Glomerular visceral epithelial cell (primary cell): ENCODE results near the gene HEATR9.

ENCODE experiments used
- DNase-seq: peaks from one replicate; pipeline ENCODE4 v3.0.0-alpha.2; 2016; ENCODE audit errors: extremely low spot score

The HEATR9 gene

DNA sequence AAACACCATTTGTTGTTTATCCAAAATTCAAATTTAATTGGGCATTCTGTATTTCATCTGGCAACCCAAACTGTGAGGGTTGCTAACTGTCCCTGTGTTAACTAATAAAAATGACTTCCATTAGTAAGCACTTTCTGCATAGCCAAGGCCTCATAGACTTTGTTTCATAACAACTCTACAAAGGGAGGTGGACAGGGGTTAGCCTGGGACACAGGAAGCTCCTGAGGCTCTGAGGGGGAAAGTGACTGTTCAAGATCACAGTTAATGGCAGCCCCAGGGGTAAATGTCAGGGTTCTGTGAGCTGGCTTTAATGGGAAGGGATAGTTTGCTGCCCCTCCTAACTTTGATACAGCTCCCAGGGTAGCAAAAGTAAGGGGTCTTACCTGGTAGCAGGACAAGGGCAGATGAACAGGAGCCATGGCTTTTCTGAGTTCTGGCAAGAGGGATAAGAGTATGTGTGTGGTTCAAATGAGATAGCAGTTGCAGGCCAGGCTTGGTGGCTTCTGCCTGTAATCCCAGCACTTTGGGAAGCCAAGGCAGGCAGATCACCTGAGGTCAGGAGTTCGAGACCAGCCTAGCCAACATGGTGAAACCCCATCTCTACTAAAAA is 2.2 kb downstream of the HEATR9 start:
- no peak for DNase-seq

DNA sequence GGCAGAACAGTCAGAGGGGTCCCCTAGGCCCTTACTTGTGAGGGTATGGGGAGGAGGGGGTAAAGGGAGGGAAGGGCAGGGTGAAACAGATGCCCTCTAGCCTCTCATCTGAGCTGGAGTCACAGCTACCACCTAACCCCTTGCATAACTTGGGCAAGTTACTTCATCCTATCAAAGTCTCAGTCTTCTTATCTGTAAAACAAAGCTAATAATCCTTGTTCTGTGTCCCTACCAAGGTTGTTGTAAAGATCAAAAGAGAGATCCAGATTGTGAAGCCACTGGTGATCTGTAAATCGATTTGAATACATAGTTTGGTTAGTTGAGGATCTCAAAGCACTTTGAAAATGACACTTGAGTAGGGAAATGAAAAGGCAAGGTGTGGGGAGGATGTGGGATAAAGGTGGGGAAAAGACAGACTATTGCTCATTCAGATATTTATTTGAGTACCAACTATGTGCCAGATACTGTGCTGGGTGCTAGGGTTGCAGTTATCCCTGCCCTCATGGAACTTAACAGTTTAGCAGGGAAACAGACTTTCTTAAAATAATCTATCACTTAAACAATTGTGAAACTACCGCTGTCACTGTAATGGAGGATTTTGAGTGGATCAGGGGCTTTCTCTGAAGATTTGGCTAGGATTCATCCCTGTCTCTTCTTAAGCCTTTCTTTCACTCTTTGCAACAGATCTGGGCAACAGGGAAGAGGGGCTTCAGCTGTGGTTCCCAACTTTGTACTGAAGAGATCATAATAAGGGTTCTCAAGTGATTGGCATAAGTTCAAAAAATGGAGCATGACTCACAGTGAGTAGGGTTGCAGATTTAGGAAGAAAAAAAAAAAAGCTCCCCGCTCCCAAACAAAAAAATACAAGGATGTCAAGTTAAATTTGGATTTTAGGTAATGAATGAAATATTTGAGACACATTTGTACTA is 3.0 kb downstream of the HEATR9 start:
- DNase-seq = no peak

DNA sequence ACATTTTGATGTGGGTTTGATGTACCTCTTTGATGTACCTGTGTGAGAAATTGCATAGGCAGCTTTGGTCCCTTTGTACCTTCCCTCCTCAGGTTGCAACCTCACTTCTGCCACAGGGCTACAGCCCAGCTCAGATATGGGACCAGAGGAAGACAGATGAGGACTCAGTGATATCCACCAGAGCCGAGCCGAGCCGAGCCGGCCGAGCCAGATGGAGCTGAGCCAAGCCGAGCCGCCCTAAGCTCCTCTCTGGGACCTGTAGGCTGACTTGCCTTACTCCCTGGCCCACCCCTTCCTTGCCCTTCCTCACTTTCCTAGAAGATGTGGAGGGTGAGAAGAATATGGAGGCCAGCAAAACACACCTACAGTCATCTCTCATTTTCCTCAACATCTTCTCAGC is 3.8 kb downstream of the HEATR9 start:
- DNase-seq = no peak

DNA sequence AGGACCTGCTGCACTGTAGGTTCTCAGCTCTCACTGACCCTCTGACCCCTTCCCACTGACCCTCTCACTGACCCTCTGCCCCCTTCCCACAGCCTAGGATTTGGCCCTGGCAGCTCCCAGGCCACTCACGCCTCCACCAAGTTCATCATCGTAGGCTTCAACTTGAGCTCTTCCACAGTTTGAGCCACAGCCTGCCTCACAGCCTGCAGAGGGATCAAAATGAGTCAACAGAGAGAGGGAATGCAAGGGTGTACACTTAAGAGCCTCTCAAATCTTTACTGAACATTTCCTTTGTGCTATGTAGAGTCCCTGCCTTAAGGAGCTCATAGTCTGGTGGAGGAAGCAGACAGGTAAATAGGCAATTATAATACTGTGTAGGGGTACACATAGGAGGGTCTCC is 12.1 kb downstream of the HEATR9 start:
- no peak for DNase-seq

DNA sequence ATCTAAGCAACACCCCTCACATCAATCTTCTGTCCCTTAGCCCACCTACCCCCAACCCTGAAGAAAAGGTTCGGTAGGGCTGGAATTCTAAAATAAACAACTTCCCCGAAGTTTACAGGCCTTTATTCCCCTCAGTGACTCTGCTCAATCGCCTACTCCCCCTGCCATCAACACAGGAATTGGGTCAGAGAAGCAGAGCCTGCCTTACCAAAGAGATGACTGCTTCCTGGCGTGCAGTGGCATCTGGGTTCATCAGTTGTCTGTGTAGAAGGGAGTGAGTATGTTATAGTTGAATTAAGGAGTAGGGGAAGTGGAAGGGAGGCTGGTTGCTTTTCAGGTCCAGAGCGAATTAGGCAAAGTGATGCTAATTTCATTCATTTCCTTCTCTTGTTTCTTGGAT is 12.7 kb downstream of the HEATR9 start:
- DNase-seq = no peak

DNA sequence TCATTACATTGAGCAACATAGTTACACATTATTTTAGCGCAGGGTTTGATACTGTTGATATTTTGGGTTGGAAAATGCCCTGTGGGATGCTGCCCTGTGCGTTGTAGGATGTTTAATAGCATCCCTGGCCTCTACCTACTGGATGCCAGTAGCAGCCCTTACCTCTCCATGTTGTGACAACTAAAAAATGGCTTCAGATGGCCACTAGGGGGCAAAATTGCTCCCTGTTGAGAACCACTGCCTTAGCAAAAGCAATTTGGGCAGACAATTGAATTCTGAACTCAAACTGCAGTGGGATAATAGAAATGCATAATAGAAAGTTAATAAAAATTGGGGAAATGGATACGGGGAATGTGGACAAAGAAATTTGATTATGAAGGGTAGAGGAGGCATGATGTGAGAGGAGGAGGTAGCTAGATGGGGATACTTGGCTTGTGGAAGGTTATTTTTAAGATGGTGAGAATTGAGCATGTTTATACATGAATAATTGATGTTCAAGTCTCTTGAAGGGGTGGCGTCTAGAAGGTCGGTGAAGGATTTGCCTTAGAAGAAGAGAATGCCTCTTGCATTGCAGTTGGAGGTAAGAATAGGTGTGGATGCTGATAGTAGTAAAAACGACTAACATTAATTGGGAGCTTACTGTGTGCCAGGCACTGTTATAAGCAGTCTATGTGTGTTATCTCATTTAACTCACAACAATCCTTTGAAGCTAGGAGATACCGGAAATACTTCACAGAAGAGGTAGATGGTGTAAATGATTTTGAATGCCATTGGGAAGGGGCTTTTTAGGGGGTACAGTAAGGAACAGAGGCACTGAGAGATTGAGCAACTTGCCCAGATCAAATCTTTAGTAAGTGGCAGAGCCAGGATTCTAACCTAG is 19.0 kb downstream of the HEATR9 start:
- DNase-seq = peak; percentile 72

DNA sequence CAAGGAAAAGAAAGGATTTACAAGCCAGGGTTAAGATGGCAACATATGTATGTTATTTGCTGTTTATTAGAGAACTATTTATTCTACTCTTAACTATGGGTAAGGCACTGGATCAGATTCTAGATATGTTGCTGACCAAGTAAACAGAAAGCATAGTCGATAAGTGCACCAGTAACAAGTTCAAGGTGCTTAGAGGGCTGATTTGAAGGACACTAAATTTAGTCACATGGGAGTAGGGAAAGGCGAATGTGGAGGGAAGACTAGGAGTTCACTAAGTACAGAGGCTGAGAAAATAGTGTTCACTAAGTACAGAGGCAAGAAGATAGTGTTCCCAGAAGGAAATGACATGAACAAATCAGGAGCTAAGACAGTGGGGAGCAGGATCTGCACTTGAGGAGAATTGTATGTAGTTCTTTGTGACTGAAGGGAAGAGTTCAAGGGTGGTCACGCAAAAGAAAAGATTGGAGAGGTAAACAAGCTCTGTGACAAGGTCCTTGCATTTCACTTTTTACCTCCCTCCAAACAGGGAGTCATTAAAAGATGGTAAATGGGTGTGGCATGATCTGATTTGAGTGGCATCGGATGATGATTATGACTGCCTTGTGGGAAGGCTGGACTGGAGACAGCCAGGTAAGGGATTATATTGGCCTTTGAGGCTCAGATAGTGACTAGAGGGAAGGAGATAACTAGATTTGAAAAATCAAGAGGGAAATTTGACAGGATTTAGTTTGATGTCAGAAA is 20.9 kb downstream of the HEATR9 start:
- DNase-seq = no peak

DNA sequence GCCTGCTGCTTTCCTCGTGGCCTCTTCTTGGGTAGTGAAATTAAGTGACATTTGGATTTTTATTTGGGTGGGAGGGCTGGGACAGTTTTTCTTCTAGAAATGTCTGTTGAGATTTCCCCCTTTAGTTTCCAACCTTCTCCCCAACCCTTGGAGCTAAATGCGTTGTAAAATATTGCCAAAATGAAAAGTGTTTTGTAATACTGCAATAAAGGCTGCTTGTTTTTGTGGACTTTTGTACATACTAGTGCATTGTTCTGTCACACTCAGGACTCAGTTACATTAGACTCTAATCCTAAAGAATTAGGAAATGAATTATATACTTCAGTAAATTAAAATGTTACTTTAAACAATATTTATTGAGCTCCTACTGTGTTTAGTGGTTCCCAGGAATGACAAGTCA is 21.7 kb downstream of the HEATR9 start:
- no peak for DNase-seq

DNA sequence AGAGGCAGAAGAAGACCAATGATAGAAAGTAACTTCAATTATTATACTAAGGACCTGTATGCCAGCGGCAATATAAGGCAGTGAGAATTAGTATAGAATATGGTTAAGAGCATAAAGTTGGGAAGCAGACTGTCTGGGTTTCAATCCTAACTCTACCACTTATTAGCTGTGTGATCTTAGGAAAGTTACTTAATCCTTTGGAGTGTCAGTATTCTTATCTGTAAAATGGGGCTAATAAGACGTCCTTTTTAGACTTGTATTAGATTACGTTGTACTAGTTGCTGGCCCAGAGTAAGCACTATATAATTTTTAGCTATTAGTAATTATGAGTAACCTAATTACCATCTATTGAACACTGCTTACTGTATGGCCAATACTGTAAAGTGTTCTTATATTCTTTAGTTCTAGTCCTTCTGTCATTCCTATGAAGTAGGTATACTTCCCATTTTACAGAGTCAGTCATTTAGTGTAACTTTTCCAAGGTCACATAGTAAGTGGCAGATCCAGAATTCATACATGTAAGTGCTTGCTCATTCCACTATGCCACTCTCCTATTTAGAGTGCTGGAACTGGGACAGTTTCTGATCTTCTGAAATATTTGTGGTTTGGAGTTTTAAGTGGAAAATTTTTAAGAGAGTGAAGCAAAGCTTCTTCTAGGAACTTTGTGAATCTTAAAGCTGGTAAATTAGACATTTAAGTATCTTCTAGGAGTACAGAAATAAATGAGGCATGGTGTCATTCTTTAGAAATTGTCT is 22.5 kb downstream of the HEATR9 start:
- no peak for DNase-seq

DNA sequence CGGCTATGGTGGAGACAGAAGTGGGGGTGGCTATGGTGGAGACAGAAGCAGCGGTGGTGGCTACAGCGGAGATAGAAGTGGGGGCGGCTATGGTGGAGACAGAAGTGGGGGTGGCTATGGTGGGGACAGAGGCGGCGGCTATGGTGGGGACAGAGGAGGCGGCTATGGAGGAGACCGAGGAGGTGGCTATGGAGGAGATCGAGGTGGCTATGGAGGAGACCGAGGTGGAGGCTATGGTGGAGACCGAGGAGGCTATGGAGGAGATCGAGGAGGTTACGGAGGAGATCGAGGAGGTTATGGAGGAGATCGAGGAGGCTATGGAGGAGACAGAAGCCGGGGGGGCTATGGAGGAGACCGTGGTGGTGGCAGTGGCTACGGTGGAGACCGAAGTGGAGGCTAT is 24.1 kb downstream of the HEATR9 start:
- no peak for DNase-seq

DNA sequence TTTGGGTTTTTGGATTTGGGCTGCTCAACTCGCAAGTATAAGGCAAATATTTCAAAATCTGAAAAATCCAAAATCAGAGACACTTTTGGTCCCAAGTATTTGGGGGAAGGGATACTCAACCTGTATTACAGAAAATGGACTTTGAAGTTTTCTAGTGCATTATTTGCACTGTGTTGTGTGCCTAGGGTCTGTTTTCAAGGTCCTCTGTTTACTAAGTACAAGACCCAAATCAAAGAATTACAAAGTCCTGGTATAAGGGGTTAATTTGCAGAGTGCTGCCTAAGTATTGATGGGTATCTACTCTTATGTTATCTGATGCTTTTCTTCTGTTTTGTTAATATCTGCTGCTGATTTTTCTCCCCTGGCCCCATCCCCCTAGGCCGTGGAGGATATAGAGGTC is 25.0 kb downstream of the HEATR9 start:
- DNase-seq = no peak

DNA sequence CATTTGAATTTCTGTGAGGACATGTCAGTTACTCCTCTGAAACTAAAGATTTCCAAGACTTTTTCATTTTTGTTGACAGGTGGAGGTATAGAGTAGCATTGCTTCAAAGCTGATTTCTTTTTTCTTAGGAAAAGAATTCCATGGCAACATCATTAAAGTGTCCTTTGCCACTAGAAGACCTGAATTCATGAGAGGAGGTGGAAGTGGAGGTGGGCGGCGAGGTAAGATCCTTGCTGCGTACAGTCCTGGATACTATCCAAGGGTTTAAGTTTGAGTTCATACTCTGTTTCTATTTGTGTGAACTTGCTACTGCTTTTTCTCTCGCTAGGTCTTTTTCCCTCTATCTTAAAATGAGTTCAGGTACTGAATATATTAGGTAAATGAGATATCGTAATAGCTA is 26.5 kb downstream of the HEATR9 start:
- no peak for DNase-seq

DNA sequence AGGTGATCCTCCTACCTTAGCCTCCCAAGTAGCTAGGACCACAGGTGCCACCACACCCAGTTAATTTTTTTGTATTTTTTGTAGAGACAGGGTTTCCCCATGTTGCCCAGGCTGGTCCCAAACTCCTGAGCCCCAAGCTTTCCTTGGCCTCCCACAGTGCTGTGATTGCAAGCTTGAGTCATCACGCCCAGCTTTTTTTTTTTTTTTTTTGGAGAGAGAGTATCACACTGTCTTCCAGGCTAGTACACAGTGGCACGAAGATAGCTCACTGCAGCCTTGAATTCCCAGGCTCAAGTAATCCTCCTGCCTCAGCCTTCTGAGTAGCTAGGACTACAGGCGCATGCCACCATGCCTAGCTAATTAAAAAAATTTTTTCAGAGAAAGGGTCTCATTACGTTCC is 27.2 kb downstream of the HEATR9 start:
- DNase-seq = no peak

DNA sequence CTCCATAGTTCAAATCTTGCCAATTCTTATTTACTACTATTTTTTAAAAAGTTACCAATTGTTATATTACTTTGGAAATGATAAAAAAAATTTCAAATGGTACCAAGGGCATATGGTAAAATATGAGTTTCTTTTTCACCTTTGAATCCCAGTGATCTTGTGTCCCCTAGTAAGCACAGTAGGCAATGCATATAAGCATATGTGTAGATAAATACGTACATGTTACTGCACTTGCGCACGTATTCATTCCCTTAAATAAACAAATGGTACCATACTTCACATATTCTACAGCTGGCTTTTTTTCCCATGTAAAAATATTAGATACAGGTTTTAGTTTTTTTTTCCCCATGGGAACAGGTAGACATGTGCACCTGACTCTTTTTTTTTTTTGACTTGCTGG is 27.6 kb downstream of the HEATR9 start:
- no peak for DNase-seq

DNA sequence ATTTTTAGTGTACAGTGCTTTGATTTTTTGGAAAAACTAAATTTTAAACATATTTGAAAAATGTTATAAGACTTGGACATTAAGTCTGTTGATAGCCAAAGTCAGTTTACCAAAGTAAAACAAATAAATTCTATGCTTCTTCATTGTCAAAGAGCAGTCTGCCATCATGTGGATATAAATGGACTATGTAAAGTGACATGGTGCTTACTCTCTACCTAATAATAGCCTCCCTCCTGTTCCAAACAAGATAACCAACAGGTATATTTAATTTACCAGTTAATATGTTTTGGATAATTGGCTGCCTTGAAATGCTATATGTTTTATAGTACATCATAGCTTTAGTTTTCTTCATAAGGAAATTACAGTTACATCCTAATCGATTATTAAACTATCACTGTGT is 43.5 kb downstream of the HEATR9 start:
- no peak for DNase-seq

DNA sequence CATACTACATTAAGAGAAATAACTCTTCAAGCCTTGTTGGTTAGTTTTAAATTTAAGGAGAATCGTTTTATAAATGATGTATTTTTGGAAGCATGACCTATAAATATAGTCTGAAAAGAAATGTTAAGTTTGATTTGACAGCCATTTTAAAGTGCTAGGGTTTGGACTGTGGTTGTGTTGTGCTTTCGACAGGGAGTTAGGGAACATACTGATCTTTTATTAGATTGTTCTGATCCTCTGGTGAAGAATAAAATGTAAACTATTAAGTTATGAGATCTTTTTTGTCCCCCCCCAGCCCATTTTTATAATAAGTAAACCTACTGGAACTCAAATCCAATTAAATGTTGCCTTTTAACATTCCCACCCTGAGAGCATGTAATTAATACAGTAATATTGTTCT is 47.4 kb downstream of the HEATR9 start:
- no peak for DNase-seq

DNA sequence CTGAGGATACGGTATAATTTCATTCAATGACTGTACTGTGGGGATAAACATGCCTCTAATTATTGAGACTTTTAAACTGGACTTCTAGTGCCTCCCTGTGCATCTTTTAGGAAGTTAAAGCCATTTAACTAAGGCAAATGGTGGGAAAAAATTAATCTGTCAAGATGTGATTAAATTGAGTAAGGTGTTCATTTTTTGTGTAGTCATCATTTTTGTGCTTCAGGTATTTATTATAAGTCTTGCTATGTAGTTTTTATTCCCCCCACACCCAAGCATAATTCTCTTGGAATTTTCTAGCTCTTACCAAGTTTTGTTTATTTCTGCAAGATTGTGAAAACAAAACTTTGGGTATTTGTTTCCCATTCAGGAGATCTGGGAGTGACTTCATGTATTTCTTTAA is 49.2 kb downstream of the HEATR9 start:
- no peak for DNase-seq

DNA sequence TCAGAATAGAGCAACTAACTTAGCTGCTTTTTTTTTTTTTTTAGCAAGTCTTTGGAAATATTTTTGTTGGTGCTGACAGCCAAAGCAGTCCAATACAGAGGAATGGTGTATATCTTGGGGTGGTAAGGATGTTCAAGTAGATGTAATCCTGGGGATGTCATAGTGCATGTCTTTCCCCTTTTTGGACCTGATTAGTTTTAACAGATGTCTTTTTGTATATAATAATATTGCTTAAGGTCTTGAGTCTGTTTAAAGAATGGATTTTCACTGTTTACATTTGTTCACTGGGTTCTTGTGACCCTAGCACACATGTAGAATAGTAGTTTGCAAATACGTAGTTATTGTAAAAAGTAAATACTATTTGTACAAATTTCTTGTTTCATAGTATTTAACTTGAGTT is 51.5 kb downstream of the HEATR9 start:
- DNase-seq = no peak

DNA sequence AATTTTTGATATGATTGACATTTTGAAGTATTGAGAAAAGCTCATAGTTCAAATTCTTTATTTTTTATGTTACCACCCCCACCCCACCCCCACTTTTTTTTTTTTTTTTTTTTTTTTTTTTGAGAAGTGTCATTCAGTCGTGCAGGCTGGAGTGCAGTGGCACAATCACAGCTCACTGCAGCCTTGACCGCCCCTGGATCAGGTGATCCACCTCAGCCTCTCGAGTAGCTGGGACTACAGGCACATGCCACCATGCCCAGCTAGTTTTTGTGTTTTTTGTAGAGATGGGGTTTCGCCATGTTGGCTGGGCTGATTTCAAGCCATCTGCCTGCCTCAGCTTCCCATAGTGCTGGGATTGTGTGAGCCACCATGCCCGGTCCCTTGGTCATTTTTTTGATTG is 52.0 kb downstream of the HEATR9 start:
- DNase-seq = no peak

DNA sequence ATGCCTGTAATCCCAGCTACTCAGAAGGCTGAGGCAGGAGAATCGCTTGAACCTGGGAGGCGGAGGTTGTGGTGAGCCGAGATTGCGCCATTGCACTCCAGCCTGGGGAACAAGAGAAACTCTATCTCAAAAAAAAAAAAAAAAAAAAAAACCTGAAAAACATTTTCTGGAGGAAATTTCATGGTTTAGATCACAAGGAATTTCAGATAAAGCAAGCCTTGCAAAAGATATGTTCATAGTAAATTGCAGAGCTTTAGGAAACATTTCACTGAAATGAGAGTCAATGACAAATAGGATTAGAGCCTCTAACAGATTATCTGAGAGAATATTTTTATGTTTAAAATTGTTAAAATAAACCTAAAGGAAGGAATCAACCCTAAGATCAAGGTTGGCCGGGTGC is 56.2 kb downstream of the HEATR9 start:
- no peak for DNase-seq

DNA sequence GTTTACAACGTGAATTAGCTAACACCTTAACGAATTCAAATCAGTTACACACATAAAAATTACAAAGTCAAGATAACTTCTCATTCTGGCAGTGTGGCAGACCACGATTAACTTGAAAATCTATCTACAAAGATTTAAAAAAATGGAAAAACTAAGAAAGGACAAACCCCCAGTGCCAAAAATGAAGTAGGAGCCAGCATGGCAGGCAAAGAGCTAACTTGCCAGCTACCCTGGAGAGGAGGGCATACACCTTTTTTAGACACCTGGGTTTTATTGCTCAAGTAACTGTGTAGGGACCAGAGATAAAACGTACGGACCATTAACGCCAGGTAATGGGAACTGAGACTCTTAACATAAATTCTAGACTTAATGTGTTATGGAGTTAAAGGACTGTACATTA is 56.9 kb downstream of the HEATR9 start:
- no peak for DNase-seq
